Right lobe of liver (tissue), 4 donors: Measurements from ENCODE around the gene YBX2.

Experiments
- CTCF ChIP-seq, 4 donors: fragments of 200-600 bp in 3 of 4; fragments of 450-650 bp in 1 of 4; IDR thresholded peaks; one replicate each; pipeline versions ENCODE4 v1.5.1 to v1.8.0; 2016 to 2022; ENCODE audit warnings: antibody characterized with exemption in 4 of 4, mild to moderate bottlenecking in 2 of 4
- POLR2A ChIP-seq: fragments of 450-650 bp; IDR thresholded peaks from one replicate; pipeline ENCODE4 v1.6.1; 2017; ENCODE audit warnings: antibody characterized with exemption, mild to moderate bottlenecking
- donor health status: DM: no; HTN: no; CAD: no.
- donor health status: DM: no; HTN: no; CAD: no.
- donor health status: DM: no; HTN: yes; CAD: no.

DNA sequence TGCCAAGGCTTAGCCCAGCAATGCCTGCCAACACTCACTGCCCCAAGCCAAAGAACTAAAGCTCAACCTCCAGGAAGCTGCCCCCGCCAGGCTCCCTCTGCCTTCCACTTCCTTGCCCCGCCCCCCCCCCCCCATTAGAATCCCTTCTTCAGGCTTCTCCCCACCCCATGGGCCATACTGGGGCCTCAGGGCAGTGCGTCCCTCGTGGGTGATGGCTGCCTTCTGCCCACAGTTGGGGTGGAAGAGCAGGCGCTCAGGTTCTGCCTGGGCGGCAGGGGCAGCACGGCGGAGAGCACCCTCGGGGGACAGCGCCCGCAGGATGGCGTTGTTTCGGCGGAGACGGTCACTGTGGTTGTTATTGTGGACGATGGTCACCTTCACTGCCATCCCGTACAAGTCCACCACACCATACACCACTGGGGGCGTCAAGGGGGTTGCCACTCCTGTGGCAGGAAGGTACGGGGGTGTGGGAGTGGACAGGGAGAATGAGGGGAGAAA lies 30.6 kb upstream of the YBX2 start:
- TF ChIP-seq CTCF (IDR thresholded peaks at IDR 0.05), result no peak
- TF ChIP-seq POLR2A, result no peak
